Activated T-cell treated with anti-CD3 and anti-CD28 coated beads, Interleukin-2, amount 50 U/mL, for 1 hour (primary cell): ENCODE results near the gene GAB2.
"Not testable (repeated sequence)": the region's sequence is repeated elsewhere in the genome, so short reads cannot be mapped to it uniquely, and the experiment has no call there.

Experiments used
- DNase-seq: peaks from one replicate; pipeline ENCODE4 v3.0.0-alpha.2; 2020

GAB2 gene

DNA sequence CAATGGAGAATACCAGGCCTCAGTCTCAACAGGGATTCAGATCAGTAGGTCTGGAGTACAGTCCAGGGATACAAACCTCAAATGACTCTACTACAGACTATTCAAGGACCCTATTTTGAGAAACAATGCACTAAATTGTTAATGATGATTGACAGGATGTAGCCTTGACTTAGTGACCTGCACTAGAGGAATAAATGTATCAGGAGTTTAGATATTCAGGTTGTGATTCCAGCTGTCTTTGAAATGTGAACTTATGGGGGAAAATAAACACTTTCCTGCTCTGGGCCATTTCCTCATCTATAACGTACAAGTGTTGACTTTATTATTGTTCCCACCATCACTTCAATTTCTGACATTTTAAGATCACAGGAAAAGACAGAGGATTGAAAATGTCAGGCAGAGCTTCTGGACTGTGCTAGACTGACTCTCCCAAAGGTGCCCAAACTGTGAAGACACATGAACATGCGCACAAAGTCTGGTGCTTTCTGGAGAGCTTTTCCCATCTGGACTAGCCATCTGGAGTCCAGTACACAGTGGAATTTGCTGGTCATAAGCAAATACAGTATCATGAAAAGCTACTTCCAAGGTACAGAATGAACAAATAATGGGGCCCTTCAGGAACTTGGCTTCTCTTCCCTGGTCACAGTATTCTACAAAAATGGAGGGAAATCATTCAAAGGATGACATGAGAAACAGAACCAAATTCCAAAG, 118.5 kb downstream of the GAB2 start:
- no peak for DNase-seq

DNA sequence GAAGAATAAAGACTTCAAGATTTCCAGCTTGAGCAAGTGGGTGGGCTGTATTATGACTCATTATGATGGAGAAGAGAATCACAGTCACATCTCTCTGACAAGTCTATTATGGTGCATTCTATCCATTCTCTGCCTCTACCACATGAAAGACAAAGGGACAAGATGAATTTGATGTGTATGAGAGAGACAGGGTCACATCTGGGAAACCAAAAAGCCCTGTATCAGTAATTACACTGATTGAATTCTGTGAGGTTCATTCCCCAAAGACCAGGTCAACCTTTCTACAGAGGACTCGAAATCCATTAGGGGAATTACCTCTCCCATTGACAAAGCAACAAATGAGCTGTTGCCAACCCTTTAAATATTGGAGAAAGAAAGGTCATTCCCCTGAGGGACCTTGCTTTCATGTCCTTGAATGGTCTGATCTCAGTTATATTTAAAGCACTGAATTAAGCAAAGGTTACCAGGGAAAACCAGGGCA, 119.3 kb downstream of the GAB2 start:
- DNase-seq = no peak

DNA sequence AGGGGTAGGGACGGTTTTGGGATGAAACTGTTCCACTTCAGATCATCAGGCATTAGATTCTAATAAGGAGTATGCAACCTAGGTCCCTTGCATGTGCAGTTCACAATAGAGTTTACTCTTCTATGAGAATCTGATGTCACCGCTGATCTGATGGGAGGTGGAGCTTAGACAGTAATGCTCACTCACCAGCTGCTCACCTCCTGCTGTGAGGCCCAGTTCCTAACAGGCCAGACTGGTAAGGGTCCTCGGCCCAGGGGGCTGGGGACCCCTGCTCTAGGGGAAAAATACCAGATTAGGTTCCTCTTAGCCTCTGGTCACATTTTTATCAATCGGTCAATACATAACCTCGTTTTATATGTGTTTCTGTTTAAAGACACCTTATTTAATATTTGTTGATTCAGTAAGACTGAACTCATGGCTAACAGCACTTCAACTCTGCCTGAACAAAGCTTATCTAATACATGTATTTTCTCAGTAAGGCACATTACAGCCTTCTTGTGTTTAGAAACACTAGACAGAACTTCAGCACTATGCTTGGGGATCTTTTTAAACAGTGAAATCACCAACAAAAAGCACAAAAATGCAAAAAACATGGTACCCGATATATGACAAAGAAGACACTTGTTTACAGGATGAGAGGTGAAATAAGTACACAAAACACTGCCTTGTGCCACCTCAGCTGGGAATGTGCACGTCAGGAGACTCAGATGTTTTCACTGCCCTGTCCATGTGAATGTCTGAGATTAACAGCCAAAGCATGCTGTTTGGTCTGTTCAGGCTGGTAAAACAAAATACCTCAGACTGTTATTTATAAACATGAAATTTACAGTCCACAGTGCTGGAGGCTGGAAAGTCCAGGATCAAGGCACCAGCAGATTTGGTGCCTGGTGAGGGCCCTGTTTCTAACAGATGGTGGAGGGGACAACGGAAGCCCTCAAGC, 121.4 kb downstream of the GAB2 start:
- no peak for DNase-seq

DNA sequence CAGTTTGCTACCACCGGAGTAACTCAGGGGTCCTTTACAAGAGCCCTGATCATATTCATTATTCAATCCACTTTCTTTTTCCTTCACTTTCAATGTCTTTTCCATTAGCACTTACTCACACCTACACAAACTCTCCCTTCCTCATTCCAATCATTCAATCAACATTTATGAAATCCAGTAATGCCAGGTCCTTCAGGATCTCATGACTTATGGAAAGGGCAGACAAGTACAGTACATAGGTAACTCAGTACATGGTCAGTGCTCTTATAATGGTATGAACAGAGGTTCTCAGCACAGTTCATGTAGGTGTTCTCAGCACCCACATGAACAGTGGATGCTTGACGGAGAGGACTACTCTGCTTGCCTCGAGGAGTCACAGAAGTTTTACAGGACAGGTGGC, 122.3 kb downstream of the GAB2 start:
- DNase-seq = no peak

DNA sequence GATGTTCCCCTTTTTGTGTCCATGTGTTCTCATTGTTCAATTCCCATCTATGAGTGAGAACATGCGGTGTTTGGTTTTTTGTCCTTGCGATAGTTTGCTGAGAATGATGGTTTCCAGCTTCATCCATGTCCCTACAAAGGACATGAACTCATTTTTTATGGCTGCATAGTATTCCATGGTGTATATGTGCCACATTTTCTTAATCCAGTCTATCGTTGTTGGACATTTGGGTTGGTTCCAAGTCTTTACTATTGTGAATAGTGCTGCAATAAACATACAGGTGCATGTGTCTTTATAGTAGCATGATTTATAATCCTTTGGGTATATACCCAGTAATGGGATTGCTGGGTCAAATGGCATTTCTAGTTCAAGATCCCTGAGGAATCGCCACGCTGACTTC, 123.5 kb downstream of the GAB2 start:
- not testable (repeated sequence) for DNase-seq

DNA sequence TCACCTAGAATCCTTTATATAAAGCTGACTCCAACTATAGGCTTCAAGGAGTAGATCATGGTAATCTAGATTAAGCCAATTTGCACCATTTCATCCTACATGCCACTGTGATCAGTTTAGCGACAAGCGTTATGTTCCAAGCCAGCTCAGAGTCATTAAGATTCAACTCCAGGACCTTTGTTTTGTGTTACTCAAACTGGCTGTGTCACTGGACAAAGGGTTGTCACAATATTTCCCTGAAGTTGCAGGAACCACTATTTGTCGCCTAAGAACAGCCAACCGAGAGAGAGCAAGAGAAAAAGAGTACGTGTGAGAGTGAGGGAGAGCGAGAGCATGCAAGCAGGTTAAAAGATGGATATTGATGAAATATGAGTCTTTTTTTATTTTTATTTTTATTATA, 124.1 kb downstream of the GAB2 start:
- DNase-seq = no peak

DNA sequence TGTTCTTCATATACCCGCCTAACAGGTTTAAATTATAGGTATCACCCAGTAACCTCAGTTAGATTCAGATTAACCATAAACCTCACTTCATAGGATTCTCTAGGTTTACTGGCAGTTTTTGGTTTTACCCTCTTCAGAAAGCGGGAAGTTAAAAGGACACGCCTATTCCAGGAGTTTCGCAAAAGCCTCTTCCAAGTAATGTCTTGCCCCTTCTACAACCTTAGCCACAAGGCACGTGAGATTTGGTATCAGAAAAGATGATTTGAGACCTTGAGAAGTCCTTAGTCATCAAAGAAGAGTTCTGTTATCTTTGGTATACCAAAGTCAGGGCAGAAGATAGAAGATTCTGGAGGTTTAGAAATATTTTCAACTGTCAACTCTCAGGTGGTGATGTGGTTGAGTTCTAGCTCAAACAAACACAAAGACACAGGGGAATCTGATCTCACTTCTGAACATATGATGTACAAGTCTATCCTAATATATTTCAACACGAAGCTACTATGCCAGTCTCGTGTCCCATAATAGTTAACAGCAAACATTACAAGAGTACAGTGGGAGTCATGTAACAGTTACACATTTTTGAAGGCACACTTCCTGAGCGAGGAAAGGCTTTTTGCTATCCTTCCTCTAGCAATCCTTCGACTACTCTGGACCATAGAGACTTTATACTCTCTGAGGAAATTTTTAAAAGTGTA, 125.4 kb downstream of the GAB2 start:
- no peak for DNase-seq

DNA sequence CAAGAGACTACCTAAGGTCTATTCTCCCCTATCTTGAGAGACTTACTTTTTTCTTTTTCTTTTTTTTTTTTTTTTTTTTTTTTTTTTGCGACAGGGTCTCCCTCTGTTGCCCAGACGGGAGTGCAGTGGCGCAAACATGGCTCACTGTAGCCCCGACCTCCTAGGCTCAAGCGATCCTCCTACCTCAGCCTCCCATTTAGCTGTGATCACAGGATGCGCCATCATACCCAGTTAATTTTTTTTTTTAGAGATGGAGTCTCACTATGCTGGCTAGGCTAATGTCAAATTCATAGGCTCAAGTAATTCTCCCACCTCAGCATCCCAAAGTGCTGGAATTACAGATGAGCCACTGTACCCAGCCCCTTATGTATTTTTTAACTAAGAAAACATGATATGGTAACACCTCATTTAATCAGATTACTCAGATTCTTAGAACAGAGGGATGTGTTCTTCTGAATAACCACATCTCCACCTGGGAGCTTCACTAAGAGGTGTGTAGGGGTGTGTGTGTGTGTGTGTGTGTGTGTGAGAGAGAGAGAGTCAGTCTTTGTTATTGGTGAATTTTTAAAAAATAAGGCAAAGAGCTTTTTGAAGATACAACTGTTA, 126.0 kb downstream of the GAB2 start:
- no peak for DNase-seq

DNA sequence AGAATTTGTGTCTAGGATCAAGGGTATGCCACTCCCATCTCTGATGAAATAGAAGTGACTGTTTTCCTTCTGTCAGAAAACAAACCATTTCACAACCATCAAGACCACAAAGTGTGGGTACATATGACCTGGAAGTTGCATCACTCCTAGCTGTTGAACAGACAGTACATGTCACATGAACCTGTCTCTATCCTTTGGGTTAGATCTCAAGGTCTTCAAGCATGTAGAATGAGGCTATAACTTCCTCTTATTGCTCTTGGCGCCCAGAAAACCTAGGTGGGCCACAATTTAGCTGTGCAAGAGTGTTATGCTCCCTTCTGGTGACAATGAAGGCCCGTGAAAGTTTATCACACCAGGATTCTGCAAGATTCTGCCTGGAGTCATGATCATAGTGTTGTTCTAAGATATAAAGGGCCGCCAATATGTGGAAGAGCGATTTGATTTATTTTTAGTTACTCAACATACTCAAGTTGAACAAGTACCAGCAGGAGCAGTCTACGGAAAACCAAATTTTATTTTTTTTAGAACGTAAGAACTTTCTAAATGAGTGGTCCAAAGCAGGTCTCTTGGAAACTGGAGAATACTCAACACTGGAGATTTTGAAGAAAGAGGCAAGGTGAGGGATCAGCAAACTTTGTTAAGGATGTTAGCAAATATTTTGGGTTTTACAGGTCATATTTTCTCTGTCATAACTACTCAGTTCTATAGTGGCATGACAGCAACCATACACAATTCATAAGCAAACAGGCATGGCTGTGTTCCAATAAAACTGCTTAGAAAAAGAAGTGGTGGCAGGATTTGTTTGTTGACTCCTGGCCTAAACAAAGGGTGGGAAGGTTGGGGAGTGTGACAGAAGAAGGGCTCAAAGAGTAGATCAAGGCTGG, 127.1 kb downstream of the GAB2 start:
- no peak for DNase-seq

DNA sequence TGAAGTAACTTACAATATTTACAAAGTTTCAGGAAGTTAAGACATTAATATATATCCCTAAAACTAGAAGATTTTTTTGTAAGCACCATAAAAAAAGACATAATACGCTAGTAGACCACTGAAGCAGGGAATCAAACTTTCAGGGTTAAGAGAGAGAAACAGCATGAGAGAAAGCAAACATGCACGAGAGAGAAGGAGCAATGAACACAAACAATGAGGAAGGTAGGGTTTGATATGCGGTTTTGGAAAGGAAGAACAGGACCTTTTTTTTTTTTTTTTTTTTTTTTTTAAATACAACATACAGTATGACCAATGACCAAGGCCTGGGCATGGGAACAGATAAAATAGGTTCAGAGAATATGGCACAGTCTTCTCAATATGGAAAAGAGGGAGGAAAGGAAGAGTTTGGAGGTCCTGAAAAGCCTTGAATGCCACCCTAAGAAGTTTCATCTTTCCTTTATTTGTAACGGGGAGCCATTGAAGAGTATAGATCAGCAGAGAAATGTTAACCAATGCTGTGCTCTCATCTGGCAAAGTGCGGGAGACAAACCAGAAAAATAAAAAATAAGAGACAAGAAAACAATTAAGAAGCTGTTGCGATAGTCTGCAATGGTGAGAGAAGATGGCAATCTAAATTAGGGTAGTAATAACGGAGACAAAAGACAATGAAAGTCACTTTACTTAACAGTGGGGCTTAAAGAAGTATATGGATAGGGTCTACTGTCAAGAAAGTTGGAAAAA, 127.9 kb downstream of the GAB2 start:
- DNase-seq = no peak

DNA sequence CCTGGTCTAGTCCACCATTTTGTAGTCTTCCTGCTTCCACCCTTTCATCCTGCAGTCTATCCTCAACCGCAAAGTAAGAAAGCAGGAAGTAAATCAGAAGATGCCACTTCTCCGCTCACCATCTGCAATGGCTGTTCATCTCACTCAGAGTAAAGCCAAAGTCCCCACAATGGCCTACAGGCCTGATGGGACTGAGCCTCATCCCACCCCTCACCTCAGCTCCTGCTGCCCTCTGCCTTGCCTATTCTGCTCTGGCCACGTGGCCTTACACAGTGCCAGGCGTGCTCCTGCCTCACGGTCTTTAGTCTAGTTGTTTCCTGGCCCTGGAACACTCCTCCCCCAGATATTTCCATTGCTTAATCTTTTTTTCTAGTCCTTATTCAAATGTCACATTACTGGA, 133.4 kb downstream of the GAB2 start:
- DNase-seq = no peak

DNA sequence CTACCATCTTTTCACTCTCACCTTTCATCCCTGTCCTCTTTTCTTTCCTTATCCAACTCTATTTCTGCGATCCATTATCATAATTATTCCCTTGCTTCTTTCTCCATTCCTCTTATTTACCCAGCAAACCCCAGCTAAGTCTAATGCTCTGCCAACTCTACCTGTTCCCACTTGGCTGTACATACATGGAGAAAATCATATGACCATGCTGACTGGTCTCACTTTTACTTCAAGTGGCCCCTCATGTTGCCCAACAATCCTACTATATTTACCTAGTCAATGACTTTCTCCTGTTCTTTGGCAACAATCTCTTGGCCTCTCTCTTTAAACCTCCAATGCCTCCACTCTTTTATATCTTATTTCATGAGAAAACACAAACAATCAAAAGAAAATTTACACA, 134.8 kb downstream of the GAB2 start:
- no peak for DNase-seq

DNA sequence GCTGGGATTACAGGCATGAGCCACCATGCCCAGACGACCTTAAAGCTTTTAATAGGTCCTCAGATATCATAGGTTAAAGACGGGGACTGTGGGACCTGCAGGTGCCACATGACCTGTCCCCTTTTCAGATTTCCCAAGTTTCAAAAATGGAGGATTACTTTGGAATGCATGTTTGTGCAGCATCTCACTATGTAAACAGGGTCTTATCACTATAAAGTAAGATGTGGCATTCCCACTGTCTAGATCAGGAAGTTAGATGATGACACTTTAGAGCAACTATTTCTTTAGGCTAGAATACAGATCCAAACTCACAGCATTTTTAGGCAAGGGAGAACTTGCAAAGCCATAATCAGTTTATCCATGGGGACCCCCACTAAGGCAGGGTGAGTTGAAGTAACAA, 136.1 kb downstream of the GAB2 start:
- no peak for DNase-seq

DNA sequence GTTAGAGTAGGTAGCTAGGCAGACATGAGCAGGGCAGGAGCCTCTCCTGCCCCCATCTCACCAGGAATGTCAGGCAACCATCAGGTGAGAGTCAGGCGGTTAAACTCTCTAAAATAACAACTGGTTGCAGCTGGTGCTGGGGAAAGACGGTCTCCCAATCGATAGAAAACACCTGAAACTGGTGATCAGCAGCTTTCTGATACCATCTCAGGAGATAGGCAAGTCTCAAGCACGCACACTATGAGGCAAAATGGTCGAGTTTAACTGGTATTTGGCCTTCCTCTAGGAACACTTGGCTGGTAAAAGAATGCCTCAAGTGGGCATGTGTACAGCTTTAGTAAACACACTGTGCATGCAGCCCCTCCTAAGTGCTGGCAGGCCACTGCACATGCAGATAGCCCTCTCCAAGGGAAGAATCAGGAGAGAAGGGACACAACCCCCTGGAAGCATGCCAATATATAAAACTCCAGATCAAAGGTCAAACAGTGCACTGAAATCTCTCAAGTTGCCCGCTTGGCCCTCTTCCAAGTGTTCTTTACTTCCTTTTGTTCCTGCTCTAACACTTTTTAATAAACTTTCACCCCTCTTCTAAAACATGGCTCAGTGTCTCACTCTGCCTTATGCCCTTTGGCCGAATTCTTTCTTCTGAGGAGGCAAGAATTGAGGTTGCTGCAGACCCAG, 140.2 kb downstream of the GAB2 start:
- DNase-seq = no peak

DNA sequence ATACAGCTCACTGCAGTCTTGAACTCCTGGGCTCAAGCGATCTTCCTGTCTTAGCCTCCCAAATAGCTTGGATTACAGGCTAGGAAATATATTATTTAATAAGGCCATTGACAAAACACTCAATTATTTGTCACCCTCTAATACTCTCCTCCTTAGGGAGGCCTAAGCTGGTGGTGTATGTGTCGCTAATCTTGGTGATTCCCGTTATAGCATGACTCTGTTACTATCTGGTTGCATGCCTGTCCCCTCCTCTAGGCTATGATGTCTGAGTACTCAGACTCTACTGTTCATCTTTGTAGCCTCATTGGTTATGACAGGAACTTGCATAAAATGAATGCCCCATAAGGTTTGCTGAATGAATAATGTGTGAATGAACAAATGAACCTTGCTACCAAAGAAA, 141.3 kb downstream of the GAB2 start:
- DNase-seq = no peak

DNA sequence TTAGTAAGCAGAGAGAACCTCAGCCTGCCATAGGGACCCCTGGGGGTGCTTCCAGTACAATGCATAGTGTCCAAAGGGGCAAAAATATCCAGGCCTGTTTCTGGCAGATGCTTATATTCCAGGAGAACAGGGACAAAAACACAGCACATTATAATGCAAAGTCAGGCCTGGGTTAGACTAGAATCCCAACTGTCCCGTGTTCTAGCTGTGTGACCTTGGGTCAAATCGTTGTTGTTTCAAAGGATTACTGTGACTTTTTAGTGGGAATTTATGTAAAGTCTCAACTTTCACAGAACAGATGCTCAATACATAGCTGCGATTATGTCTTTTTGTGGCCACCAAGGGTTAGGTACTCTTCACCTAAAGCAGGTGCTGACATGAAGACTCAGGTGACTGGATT, 142.9 kb downstream of the GAB2 start:
- DNase-seq = no peak

DNA sequence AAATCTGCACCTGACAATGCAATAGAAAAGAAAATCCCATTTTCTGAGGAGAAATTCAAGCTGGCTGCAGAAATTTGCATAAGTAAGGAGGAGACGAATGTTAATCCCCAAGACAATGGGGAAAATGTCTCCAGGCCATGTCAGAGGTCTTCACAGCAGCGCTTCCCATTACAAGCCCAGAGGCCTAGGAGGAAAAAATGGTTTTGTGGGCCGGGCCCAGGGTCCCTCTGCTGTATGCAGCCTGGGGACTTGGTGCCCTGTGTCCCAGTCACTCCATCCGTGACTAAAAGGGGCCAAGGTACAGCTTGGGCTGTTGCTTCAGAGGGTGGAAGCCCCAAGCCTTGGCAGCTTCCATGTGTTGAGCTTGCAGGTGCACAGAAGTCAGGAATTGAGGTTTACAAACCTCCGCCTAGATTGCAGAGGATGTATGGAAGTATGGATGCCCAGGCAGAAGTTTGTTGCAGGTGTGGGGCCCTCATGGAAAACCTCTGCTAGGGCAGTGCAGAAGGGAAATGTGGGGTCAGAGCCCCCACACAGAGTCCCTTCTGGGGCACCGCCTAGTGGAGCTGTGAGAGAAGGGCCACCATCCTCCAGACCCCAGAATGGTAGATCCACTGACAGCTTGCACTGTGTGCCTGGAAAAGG, 144.9 kb downstream of the GAB2 start:
- DNase-seq = not testable (repeated sequence)

DNA sequence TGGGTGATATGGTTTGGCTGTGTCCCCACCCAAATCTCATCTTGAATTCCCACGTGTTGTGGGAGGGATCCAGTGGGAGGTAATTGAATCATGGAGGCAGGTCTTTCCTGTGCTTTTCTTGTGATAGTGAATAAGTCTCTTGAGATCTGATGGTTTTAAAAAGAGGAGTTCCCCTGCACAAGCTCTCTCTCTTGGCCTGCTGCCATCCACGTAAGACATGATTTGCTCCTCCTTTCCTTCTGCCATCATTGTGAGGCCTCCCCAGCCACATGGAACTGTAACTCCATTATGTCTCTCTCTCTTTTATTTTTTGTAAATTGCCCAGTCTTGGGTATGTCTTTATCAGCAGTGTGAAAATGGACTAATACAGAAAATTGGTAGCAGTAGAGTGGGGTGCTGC, 145.8 kb downstream of the GAB2 start:
- not testable (repeated sequence) for DNase-seq

DNA sequence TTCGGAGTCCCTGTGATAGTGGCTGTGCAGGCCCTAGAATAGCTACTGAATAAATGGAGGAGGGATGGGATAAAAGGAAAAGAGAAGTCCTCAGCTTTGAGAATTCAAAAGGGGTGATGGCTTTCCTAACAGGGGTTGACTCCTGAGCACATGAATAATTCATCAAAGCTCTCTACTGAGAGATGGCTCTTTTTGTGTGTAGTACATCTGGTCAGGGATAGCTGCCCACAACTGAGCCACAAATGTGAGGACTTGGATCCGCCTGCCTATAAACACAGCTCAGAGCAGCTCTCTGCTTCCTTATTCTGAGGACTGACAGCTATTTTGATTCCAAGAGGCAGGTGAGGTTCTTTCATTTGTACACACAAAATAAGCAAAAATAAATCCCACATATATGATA, 146.6 kb downstream of the GAB2 start:
- DNase-seq = no peak

DNA sequence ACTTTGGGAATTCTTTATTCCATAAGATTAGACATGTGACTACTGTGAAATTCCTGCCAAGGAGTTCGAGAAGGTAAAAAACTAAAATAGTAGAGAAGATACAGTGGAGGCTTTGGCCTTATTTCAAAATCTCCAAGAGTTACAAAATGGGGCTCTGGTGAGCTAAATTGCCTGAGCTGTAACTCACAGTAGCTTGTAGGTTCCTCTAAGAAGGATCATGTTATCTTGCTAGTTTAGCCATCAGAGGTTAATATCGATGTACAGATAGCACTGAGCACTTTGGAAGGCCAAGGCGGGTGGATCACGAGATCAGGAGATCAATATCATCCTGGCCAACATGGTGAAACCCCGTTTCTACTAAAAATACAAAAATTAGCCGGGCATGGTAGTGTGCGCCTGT, 147.8 kb downstream of the GAB2 start:
- no peak for DNase-seq
